Caki2 (cell line): ENCODE data around the gene CDK9. TPM values are rescaled to one million over a fixed set of nuclear protein-coding genes. Genes with fewer than 3 reads are reported as not detected.

Source experiments
- DNase-seq: peaks from one replicate; pipeline ENCODE4 v3.0.0-alpha.2; 2015; ENCODE audit warnings: low read depth
- in situ Hi-C: cut with HindIII; loops from 2 replicates; pipeline ENCODE4 v1.10.0; 2016; ENCODE audit warnings: low sequenced_read_pairs, low pct_unique_long_range_greater_than_20kb, mixed read lengths
- total RNA-seq: library from RNA; depleted of rRNA; stranded (reverse); fragments of >200 nt; shearing (Covaris generic); gene quantifications from 2 replicates; pipeline ENCODE4 v1.2.3, GENCODE V29; 2014; ENCODE audit warnings: low replicate concordance

The CDK9 gene
- total RNA-seq, 1 experiment from 2014 or later, result 51.9 TPM

GRCh38 chr9:127812936-127813675 lies 27.3 kb downstream of the CDK9 start:
- in situ Hi-C loops, result no loop called here
- no peak for DNase-seq

- no peak for DNase-seq
- in situ Hi-C loops, result no loop called here
Measured at GRCh38 chr9:127813686-127814226, 27.9 kb downstream of the CDK9 start.

GRCh38 chr9:127814619-127815511 lies 29.0 kb downstream of the CDK9 start:
- DNase-seq, result no peak
- in situ Hi-C loops, result no loop called here

GRCh38 chr9:127815512-127816361 lies 29.9 kb downstream of the CDK9 start:
- in situ Hi-C loops, result no loop called here
- no peak for DNase-seq

- in situ Hi-C loops, result no loop called here
- DNase-seq, result no peak
Measured at GRCh38 chr9:127816362-127816725, 30.5 kb downstream of the CDK9 start.

GRCh38 chr9:127816728-127817127 lies 30.9 kb downstream of the CDK9 start:
- in situ Hi-C loops, result no loop called here
- DNase-seq, result no peak

- DNase-seq, result no peak
- in situ Hi-C loops, result no loop called here
Measured at GRCh38 chr9:127817881-127818434, 32.1 kb downstream of the CDK9 start.

- DNase-seq, result no peak
- in situ Hi-C loops, result no loop called here
Measured at GRCh38 chr9:127818574-127818973, 32.7 kb downstream of the CDK9 start.

- in situ Hi-C loops, result no loop called here
- no peak for DNase-seq
Measured at GRCh38 chr9:127822108-127822507, 36.3 kb downstream of the CDK9 start.

- DNase-seq, result no peak
- in situ Hi-C loops, result no loop called here
Measured at GRCh38 chr9:127825319-127826051, 39.7 kb downstream of the CDK9 start.

GRCh38 chr9:127826253-127826913 lies 40.5 kb downstream of the CDK9 start:
- DNase-seq, result no peak
- in situ Hi-C loops, result no loop called here

GRCh38 chr9:127828262-127829031 lies 42.6 kb downstream of the CDK9 start:
- in situ Hi-C loops, result no loop called here
- peak; percentile 32 for DNase-seq

- no peak for DNase-seq
- in situ Hi-C loops, result no loop called here
Measured at GRCh38 chr9:127829205-127829906, 43.5 kb downstream of the CDK9 start.

GRCh38 chr9:127832248-127832647 lies 46.4 kb downstream of the CDK9 start:
- in situ Hi-C loops, result no loop called here
- DNase-seq, result no peak

- in situ Hi-C loops, result no loop called here
- no peak for DNase-seq
Measured at GRCh38 chr9:127833555-127833954, 47.7 kb downstream of the CDK9 start.

- DNase-seq, result no peak
- in situ Hi-C loops, result no loop called here
Measured at GRCh38 chr9:127835991-127836516, 50.2 kb downstream of the CDK9 start.
